HepG2 (cell line): ENCODE measurements around the gene ATAD2B. TPM values are rescaled to one million over a fixed set of nuclear protein-coding genes. Genes with fewer than 3 reads are reported as not detected.

ENCODE experiments used
- ATAC-seq: fragments of 200-7000 bp; cut with Tn5 transposase; 3 replicates; pipeline ENCODE4 v1.9.1; 2020; ENCODE audit warnings: mild to moderate bottlenecking, moderate library complexity
- BruUV-seq: library from RNA; stranded (reverse); fragments of 400-500 nt; replicated peaks from 2 replicates; lab custom pipeline; 2021; lab: Mats Ljungman, UMichigan
- CTCF ChIA-PET: fragments of 300-600 bp; formaldehyde crosslinking; extraction: SDS; loops from one replicate; lab custom pipeline; 2021; ENCODE audit warnings: low total read pairs, inconsistent platforms, low intra/inter-chr PET ratio; lab: Yijun Ruan, JAX
- POLR2A ChIA-PET: fragments of 350-600 bp; sonication (Branson Sonifier 250); formaldehyde crosslinking; loops from one replicate; lab custom pipeline; 2020; ENCODE audit warnings: antibody characterized with exemption, inconsistent platforms; lab: Yijun Ruan, JAX
- DNase-seq: peaks from one replicate; pipeline ENCODE4 v3.0.0-alpha.2; 2015; ENCODE audit warnings: low spot score
- FAIRE-seq: peaks from 3 replicates; lab custom pipeline; 2011; peaks lifted over from hg19 to GRCh38; lab: Jason Lieb, UNC
- H2AFZ ChIP-seq: one replicate; pipeline ENCODE4 v1.6.1; 2011; ENCODE audit warnings: low read length, inconsistent platforms
- H3K27ac ChIP-seq: fragments of 300-600 bp; 3 replicates; pipeline ENCODE4 v1.8.0; 2011; ENCODE audit warnings: mixed run types, mild to moderate bottlenecking, mixed read lengths, low read length, inconsistent platforms; ENCODE audit not compliant: insufficient read depth; ENCODE audit errors: extremely low read length
- H3K27me3 ChIP-seq, 2 experiments: fragments of 200-600 bp in 1 of 2; 2 replicates in 1 of 2; 3 replicates in 1 of 2; pipeline versions ENCODE4 v1.6.0 to v1.8.0; 2011; ENCODE audit warnings: low read length in 2 of 2, mild to moderate bottlenecking in 2 of 2, moderate library complexity in 2 of 2, inconsistent platforms in 1 of 2; ENCODE audit not compliant: insufficient read depth in 2 of 2, control insufficient read depth in 1 of 2
- H3K36me3 ChIP-seq, 2 experiments: fragments of 200-600 bp in 1 of 2; replicated peaks in 1 of 2; 2 replicates in 1 of 2; 3 replicates in 1 of 2; pipeline versions ENCODE4 v1.5.1 to v1.8.0; 2011; ENCODE audit warnings: low read length in 2 of 2, inconsistent platforms in 1 of 2; ENCODE audit not compliant: insufficient read depth in 2 of 2, control insufficient read depth in 1 of 2
- H3K4me1 ChIP-seq: 2 replicates; pipeline ENCODE4 v1.5.1; 2012; ENCODE audit warnings: low read length, inconsistent platforms; ENCODE audit not compliant: insufficient read depth
- H3K4me2 ChIP-seq: 2 replicates; pipeline ENCODE4 v1.6.0; 2011; ENCODE audit warnings: low read depth, low read length, inconsistent platforms
- H3K4me3 ChIP-seq, 3 experiments: fragments of 200-600 bp in 1 of 3; sonication (generic), shearing (Covaris generic) in 1 of 3; replicated peaks in 1 of 3; 2 replicates each; pipeline ENCODE4 v1.5.1; 2011 to 2016; ENCODE audit warnings: low read length in 3 of 3, inconsistent platforms in 2 of 3, low read depth in 2 of 3, mild to moderate bottlenecking in 2 of 3, control low read depth in 1 of 3, mixed read lengths in 1 of 3; ENCODE audit not compliant: insufficient read depth in 1 of 3
- H3K79me2 ChIP-seq: one replicate; pipeline ENCODE4 v1.6.1; 2011; ENCODE audit warnings: low read length, inconsistent platforms; ENCODE audit not compliant: insufficient read depth
- H3K9ac ChIP-seq: 2 replicates; pipeline ENCODE4 v1.6.0; 2011; ENCODE audit warnings: mild to moderate bottlenecking, low read depth, low read length, inconsistent platforms; ENCODE audit not compliant: insufficient read depth
- H3K9me3 ChIP-seq: 2 replicates; pipeline ENCODE4 v1.5.1; 2012; ENCODE audit warnings: mild to moderate bottlenecking, low read length
- H4K20me1 ChIP-seq: 2 replicates; pipeline ENCODE4 v1.6.0; 2011; ENCODE audit warnings: inconsistent platforms, mild to moderate bottlenecking, low read length, moderate library complexity; ENCODE audit not compliant: insufficient read depth
- AGO2 ChIP-seq: fragments of 200-400 bp; formaldehyde crosslinking; optimal IDR thresholded peaks from 2 replicates; pipeline ENCODE3; 2017; ENCODE audit warnings: mild to moderate bottlenecking, low read depth, low read length, moderate library complexity
- CSRNP1 ChIP-seq: sonication (generic); formaldehyde crosslinking; IDR thresholded peaks from 2 replicates; pipeline ENCODE4 v1.8.1; 2023; ENCODE audit warnings: mild to moderate bottlenecking, missing genetic modification reagents
- FOXK1 ChIP-seq: sonication (generic); formaldehyde crosslinking; IDR thresholded peaks from 2 replicates; pipeline ENCODE4 v1.4.0; 2020; ENCODE audit warnings: low read depth, missing genetic modification reagents, borderline replicate concordance
- LCORL ChIP-seq, 2 experiments: fragments of 450-650 bp in 1 of 2; sonication (generic) in 1 of 2; formaldehyde crosslinking in 1 of 2; IDR thresholded peaks; 2 replicates each; pipeline versions ENCODE4 v1.5.0 to v1.6.1; 2017 to 2020; ENCODE audit warnings: antibody characterized with exemption in 1 of 2, missing genetic modification reagents in 1 of 2
- SUZ12 ChIP-seq: fragments of 150-350 bp; IDR thresholded peaks from 2 replicates; pipeline ENCODE4 v1.6.1; 2014; ENCODE audit warnings: low read depth, low read length
- TMF1 ChIP-seq: sonication (generic); formaldehyde crosslinking; IDR thresholded peaks from 2 replicates; pipeline ENCODE4 v1.8.1; 2022; ENCODE audit warnings: low read depth, missing genetic modification reagents
- XBP1 ChIP-seq: sonication (generic); formaldehyde crosslinking; IDR thresholded peaks from 2 replicates; pipeline ENCODE4 v1.5.0; 2020; ENCODE audit warnings: missing genetic modification reagents
- ZBTB4 ChIP-seq: sonication (generic); formaldehyde crosslinking; IDR thresholded peaks from 2 replicates; pipeline ENCODE4 v1.4.0; 2020; ENCODE audit warnings: missing genetic modification reagents, mild to moderate bottlenecking, borderline replicate concordance
- ZFP36L1 ChIP-seq: sonication (generic); formaldehyde crosslinking; IDR thresholded peaks from 2 replicates; pipeline ENCODE4 v1.8.0; 2022; ENCODE audit warnings: mild to moderate bottlenecking, missing genetic modification reagents, moderate library complexity
- ZNF274 ChIP-seq: sonication (generic); formaldehyde crosslinking; IDR thresholded peaks from 2 replicates; pipeline ENCODE4 v1.5.1; 2020; ENCODE audit warnings: mild to moderate bottlenecking, missing genetic modification reagents
- ZNF317 ChIP-seq: sonication (generic); formaldehyde crosslinking; IDR thresholded peaks from 2 replicates; pipeline ENCODE4 v1.5.0; 2020; ENCODE audit warnings: mild to moderate bottlenecking, missing genetic modification reagents
- ZNF382 ChIP-seq: sonication (generic); formaldehyde crosslinking; IDR thresholded peaks from 2 replicates; pipeline ENCODE4 v1.5.0; 2020; ENCODE audit warnings: missing genetic modification reagents, mild to moderate bottlenecking, borderline replicate concordance
- ZNF691 ChIP-seq: sonication (generic); formaldehyde crosslinking; IDR thresholded peaks from 2 replicates; pipeline ENCODE4 v1.4.0; 2020; ENCODE audit warnings: missing genetic modification reagents, low read depth, mild to moderate bottlenecking, borderline replicate concordance
- WGBS: methylation state at CpG from one replicate; pipeline ENCODE4 v1.1.6; 2017; ENCODE audit warnings: low lambda C conversion rate; 5-methylcytosine and 5-hydroxymethylcytosine counted together
- in situ Hi-C: cut with HindIII; loops from 2 replicates; pipeline ENCODE4 v1.10.0; 2017; ENCODE audit warnings: low pct_unique_long_range_greater_than_20kb; ENCODE audit not compliant: extremely low pct_ligation_motif_present
- intact Hi-C: fragments of 100-400 bp; cut with micrococcal nuclease; formaldehyde crosslinking; loops from one replicate; pipeline ENCODE4 v1.10.0; 2022; ENCODE audit not compliant: unreplicated experiment
- polyA plus RNA-seq, 8 experiments: library from polyadenylated mRNA; depleted of rRNA in 3 of 8; stranded (reverse) in 7 of 8; unstranded in 1 of 8; fragments of >200 nt; fragmentation: Illumina TruSeq in 4 of 8; extraction: Trizol in 4 of 8; gene quantifications; 2 replicates each; pipeline versions ENCODE4 v1.2.1 to v1.2.3, GENCODE V29; 2011 to 2016; ENCODE audit warnings: low read depth in 4 of 8, missing spikeins in 1 of 8, mixed read lengths in 1 of 8; ENCODE audit not compliant: insufficient read depth in 1 of 8
- total RNA-seq, 5 experiments: library from RNA; depleted of rRNA; stranded (reverse); fragments of >200 nt; fragmentation: Illumina TruSeq; extraction: Trizol; gene quantifications; 2 replicates each; pipeline ENCODE4 v1.2.3, GENCODE V29; 2016; ENCODE audit warnings: low read depth in 1 of 5

ATAD2B gene
- total and polyA plus RNA-seq, 2 of the 13 experiments (the other 11 are each of a cell fraction or from before 2014, with no cell fraction given), result 5.3 to 22.2 TPM

- in situ Hi-C loops (no loop called here), intact Hi-C loops (no loop called here)
- CTCF ChIA-PET, result no interaction called here
Observed at GRCh38 chr2:23836971-23837565, 89.9 kb downstream of the ATAD2B start.

GRCh38 chr2:23836505-23836904 is 90.4 kb downstream of the ATAD2B start:
- no peaks in the 10 kb centered on the region for H4K20me1 ChIP-seq
- FAIRE-seq (no peak), DNase-seq (no peak), ATAC-seq (peak; percentile 55)
- H3K4me1 ChIP-seq, result peaks cover 9% of the 10 kb centered on the region
- H3K4me3 ChIP-seq, result no peak overlapping the region
- 96% methylated on average over 5 of the region's 5 CpGs for WGBS
- POLR2A ChIA-PET, result interaction anchor here (1.1 kb wide), 1 partner anchor 247 kb away, joined by 3 read pairs; no protein-coding TSS in a partner anchor
- no peaks in the 10 kb centered on the region for H3K27me3 ChIP-seq
- H3K79me2 ChIP-seq, result no peaks in the 10 kb centered on the region
- no TSS peak for BruUV-seq
- CTCF ChIA-PET, result no interaction called here
- H3K27ac ChIP-seq, result no peak overlapping the region
- in situ Hi-C loops (no loop called here), intact Hi-C loops (no loop called here)
- no peak overlapping the region for H3K9ac ChIP-seq
- H3K9me3 ChIP-seq, result no peaks in the 10 kb centered on the region
- H3K4me2 ChIP-seq, result no peak overlapping the region
- H3K36me3 ChIP-seq, result peaks cover 3 to 8% of the 10 kb centered on the region in 2 experiments; a peak in 3 of 5 replicates
- no peak overlapping the region for H2AFZ ChIP-seq
- no peak for TF ChIP-seq SUZ12
- no peak for TF ChIP-seq ZNF317 (CRISPR knock-in tag)
- TF ChIP-seq ZNF382 (CRISPR knock-in tag), result no peak
- TF ChIP-seq ZNF691 (CRISPR knock-in tag), result no peak
- no peak for TF ChIP-seq FOXK1 (CRISPR knock-in tag)
- no peak for TF ChIP-seq XBP1
- no peak for TF ChIP-seq ZBTB4 (CRISPR knock-in tag)
- TF ChIP-seq ZFP36L1 (CRISPR knock-in tag), result no peak
- TF ChIP-seq CSRNP1, result no peak
- TF ChIP-seq TMF1 (CRISPR knock-in tag), result no peak
- no peak for TF ChIP-seq ZNF274

More at GRCh38 chr2:23836971-23837565, 89.9 kb downstream of the ATAD2B start:
- Histone ChIP-seq H3K27me3 (no peaks in the 10 kb centered on the region), H3K27ac (no peak overlapping the region), H3K4me3 (no peak overlapping the region), H3K4me1 (peaks cover 9% of the 10 kb centered on the region), H4K20me1 (no peaks in the 10 kb centered on the region), H3K36me3 (peaks cover 3 to 11% of the 10 kb centered on the region in 2 experiments; a peak in 3 of 5 replicates), H3K9me3 (no peaks in the 10 kb centered on the region), H3K9ac (no peak overlapping the region), H3K4me2 (no peak overlapping the region), H3K79me2 (no peaks in the 10 kb centered on the region), H2AFZ (no peak overlapping the region)
- whole genome bisulfite sequencing, result 100% methylated on average over 5 of the region's 9 CpGs
- no TSS peak for BruUV-seq
- ATAC-seq (peak; percentile 27; the same call in 2 of the 3 replicates), FAIRE-seq (no peak), DNase-seq (no peak)
- peak; percentile 68 for TF ChIP-seq AGO2
- no peak for TF ChIP-seq LCORL (IDR thresholded peaks at IDR 0.05)
- TF ChIP-seq LCORL (CRISPR knock-in tag; IDR thresholded peaks at IDR 0.05), result no peak
- POLR2A ChIA-PET, result no interaction called here
